Posterior vena cava (tissue), 2 donors: Measurements from ENCODE around the gene SCGB2B2. TPM values are rescaled to one million over a fixed set of nuclear protein-coding genes. Genes with fewer than 3 reads are reported as not detected.
"Not testable (repeated sequence)": the region's sequence is repeated elsewhere in the genome, so short reads cannot be mapped to it uniquely, and the experiment has no call there.

Experiments used
- DNase-seq: peaks from one replicate; pipeline ENCODE4 v3.0.0-alpha.2; 2020; ENCODE audit warnings: low spot score
- intact Hi-C, 2 donors: fragments of 100-400 bp; cut with DNase I; formaldehyde crosslinking; loops; one replicate each; pipeline versions ENCODE4 v1.14.1 to v1.14.2; 2022 to 2023
- total RNA-seq, 2 donors: library from RNA; stranded (reverse); fragmentation: NEBNext Ultra II Directional; extraction: Animal tissue kit (Norgen Biotek cat#: 25700); gene quantifications; one replicate each; pipeline ENCODE4 v1.2.1, GENCODE V29; 2021
- donor health status: DM: yes; HTN: yes; CAD: no.
- donor health status: DM: yes; HTN: yes; CAD: no.

SCGB2B2 gene
- total RNA-seq, 2 donors from 2014 or later = 0.56 to 0.90 TPM

- no peak for DNase-seq
- intact Hi-C loops = no loop called here
These were observed 1.7 kb downstream of the SCGB2B2 start for GRCh38 chr19:34675250-34675649.

GRCh38 chr19:34673590-34673989 is 3.4 kb downstream of the SCGB2B2 start:
- intact Hi-C loops = no loop called here

DNA sequence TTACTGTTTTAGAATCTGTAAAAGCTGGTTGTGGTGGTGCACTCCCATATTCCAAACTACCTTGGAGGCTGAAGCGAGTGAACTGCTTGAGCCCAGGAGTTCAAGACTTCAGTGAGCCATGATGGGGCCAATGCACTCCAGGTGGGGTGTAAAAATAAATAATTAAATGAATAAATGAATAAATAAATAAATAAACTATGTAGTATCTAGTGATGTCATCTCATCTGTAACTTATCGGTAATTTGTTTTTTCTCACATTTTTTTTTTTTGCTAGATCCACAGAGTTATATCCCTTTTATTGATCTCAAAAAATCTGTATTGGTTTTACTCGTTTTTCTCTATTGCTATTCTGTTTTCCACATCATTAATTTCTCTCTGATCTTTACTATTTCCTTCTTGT is 5.0 kb downstream of the SCGB2B2 start:
- intact Hi-C loops = no loop called here
- no peak for DNase-seq

More at GRCh38 chr19:34673590-34673989, 3.4 kb downstream of the SCGB2B2 start:
- DNase-seq = no peak

DNA sequence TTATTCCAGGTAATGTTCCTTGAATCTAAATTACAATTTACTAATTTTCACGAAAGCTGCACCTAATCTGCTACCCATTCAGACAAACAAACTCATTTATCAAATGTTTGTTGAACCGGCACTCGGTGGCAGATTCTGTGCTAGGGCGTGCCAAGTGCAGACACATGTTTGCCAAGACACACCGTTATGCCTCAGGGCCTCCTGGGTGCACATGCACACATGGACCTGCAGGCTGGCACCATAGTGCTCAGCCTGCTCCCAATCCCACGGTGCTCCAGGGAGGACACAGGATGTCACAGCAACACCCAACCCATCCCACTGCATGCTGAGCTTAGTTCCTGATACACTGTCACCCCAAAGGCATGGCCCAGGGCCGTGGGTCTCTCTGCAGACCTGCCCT is 7.7 kb downstream of the SCGB2B2 start:
- DNase-seq = no peak

DNA sequence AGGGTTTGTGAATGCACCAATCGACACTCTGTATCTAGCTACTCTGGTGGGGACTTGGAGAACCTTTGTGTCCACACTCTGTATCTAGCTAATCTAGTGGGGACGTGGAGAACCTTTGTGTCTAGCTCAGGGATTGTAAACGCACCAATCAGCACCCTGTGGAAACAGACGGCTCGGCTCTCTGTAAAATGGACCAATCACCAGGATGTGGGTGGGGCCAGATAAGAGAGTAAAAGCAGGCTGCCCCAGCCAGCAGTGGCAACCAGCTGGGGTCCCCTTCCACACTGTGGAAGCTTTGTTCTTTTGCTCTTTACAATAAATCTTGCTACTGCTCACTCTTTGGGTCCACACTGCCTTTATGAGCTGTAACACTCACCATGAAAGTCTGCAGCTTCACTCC is 8.3 kb downstream of the SCGB2B2 start:
- DNase-seq, intact Hi-C loops: not testable (repeated sequence)

More for the DNA sequence above, 7.7 kb downstream of the SCGB2B2 start:
- intact Hi-C loops = no loop called here

- DNase-seq, intact Hi-C loops: not testable (repeated sequence)
These were observed 8.8 kb downstream of the SCGB2B2 start for GRCh38 chr19:34668077-34668689.

GRCh38 chr19:34667349-34668076 is 9.4 kb downstream of the SCGB2B2 start:
- intact Hi-C loops = no loop called here
- no peak for DNase-seq

DNA sequence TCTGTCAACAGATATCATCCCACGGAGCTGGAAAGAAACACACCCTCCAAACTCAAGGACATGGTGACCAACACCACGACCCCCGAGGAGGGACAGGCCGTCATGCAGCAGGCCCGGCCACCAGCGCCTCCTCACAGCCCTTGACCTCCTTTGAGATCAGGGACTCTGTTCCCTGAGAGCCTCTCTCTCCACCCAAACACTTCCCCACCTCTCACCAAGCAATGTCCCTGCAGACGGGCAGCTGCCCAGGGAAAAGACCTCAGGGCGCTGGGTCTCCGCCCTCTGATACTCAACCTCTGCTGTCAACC is 10.0 kb downstream of the SCGB2B2 start:
- no peak for DNase-seq
- intact Hi-C loops = no loop called here

DNA sequence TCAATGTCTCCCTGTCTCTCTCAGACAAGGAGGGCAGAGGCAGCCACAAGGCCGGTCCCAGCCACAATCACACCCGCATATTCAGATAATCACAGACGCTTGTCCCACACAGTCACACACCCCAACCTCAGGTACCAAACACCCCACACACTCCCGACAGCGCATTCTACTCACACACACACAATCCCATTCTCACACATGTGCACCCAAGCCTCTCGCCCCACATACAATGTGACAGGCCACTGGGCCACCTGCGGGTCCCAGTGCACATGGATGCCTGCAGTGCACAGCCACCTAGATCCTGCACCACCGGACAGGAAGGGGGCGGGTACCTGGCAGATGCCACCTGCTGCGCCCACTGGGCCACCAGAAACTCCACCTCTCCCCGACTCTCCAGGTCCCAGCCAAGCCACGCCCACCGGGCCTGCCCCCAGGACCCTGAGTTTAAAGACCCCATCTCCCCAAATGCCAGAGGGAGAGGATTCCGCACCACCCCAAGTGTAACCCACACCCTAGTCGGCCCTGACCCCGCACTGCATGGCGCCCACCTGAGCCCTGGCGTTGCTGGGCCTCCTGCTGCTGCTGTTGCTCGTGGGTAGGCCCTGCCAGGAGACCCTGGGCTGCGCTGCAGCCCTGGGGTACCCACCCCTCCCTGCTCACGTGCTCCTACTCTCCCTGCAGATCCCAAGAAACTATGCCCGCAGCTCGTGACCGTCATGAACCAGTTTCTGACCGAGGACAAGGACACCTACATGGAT is 10.6 kb downstream of the SCGB2B2 start:
- intact Hi-C loops = no loop called here
- DNase-seq = no peak

GRCh38 chr19:34665275-34665674 is 11.7 kb downstream of the SCGB2B2 start:
- intact Hi-C loops, DNase-seq: not testable (repeated sequence)

DNA sequence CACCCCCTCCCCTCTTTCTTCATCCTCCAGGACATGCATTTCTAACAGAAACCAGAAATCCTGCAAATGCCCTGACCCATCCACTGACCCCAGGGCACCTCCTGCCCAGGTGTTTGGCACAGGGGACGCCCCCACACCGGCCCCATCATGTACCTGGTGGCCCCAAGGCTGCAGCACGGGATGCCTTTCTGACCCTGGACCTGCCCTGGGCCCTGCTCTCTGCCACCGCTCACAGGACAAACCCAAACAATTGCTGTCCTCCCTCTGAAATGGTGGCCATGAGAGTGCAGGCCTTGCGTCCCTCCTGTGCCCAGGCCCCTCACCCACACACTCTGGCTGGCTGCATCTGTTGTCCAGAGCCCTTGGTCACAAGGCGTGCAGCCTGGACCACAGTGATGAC is 12.1 kb downstream of the SCGB2B2 start:
- DNase-seq = no peak
- intact Hi-C loops = no loop called here

DNA sequence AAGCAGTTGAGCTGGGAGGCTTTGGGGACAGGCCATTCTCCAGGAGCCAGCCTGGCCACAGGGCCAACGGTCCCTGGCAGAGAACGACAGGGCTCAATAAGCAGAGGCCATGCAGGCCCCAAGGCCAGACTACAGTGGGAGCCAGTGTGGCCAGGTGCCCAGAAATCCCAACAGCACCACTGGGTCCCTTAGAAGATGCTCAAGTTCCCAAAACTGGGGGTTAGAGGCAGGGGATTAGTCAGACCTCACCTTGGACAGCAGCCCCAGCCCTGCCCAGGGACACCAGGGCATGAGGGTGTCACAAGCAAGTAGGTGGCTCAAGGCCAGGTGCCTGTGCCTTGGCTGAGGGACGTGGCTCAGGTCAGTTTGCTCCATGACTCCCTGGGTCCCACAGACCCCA is 12.8 kb downstream of the SCGB2B2 start:
- DNase-seq = no peak
- intact Hi-C loops = no loop called here

- DNase-seq = no peak
- intact Hi-C loops = no loop called here
These were observed 14.0 kb downstream of the SCGB2B2 start for GRCh38 chr19:34662919-34663318.

- intact Hi-C loops = no loop called here
These were observed 15.6 kb downstream of the SCGB2B2 start for GRCh38 chr19:34661357-34661756.

DNA sequence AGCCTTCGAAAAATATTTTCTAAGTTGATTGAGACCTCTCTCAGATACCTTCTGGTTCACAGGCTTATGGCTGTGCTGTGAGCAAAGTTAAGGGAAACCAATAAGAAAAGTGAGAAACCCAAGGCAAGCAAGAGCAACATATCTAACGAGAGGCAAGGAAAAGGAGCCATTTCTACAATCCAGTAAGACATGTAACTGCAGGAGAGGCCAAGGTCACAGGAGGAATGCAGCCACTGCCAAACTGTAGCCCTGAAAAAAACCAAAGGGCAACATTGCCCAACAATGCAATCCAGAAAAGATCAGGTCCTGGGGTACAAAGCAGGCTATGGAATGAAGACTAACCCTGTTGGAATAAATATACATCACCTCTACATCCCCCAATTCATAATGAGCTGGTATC is 21.3 kb downstream of the SCGB2B2 start:
- intact Hi-C loops = no loop called here
- no peak for DNase-seq

More at GRCh38 chr19:34661357-34661756, 15.6 kb downstream of the SCGB2B2 start:
- DNase-seq = no peak

GRCh38 chr19:34654796-34655195 is 22.2 kb downstream of the SCGB2B2 start:
- DNase-seq = no peak
- intact Hi-C loops = no loop called here

DNA sequence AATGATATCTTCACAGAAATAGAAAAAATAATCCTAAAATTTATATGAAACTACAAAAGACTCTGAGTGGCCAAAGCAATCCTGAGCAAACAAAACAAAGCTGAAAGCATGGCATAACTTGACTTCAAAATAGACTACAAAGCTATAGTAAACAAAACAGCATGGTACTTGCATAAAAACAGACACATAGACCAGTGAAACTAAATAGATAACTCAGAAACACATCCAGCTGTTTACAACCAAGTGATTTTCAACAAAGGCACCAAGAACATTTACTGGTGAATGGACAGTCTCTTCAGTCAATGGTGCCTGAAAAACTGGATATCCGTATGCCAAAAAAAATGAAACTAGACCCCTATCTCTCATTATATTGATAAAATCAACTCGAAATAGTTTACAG is 25.2 kb downstream of the SCGB2B2 start:
- no peak for DNase-seq
- intact Hi-C loops = no loop called here

DNA sequence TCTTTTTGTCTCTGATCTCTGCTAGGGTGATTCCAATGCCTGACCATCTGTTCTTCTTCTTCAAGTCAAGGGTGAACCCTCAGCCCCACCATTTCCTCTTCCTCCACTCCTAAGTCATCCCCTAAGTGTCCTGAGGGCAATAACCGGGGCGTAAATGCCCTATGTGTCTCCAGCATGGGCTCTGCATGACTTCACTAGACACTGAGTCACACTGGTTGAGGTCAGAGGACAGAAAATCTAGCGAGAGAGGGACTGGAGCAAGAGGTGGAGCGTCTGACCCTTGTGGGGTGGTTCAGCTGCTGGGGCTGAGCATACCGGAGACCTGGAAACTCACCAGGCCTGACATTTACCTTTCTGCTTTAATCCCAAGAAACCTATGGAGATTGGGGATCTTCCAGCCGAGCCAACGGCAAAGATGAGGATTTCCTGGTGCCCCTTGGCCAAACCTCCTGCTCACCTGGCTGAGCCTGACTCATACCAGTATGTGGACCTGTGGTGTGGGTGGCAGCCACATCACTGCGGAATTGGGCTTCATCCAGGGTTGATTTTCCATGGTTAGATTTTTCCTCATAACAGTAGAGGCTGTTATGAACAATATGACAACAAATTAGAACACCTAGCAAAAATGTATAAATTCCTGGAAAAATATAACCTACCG is 26.9 kb downstream of the SCGB2B2 start:
- intact Hi-C loops = no loop called here
- DNase-seq = no peak

- intact Hi-C loops = no loop called here
- DNase-seq = no peak
These were observed 31.4 kb downstream of the SCGB2B2 start for GRCh38 chr19:34645551-34645950.

DNA sequence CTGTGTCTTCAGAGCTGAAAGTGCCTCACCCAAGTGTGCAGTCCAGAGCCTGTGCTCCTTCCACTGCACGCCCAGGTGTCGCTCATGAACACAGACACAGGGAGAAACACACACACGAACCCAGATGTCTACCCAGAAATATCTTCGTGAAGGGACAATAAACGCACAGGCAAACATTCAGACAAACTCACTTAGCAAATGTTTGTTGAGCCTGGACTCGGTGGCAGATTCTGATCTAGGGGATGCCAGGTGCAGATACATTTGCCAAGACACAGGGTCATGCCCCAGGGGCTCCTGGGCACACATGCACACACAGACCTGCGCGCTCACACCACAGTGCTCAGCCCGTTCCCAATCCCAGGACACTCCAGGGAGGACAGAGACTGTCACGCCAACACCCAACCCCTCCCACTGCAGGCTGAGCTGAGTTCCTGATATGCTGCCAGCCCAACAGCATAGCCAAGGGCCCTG is 31.9 kb downstream of the SCGB2B2 start:
- intact Hi-C loops = no loop called here
- DNase-seq = no peak
